ENCODE data around the gene CGB8.
"Not testable (repeated sequence)": the region's sequence is repeated elsewhere in the genome, so short reads cannot be mapped to it uniquely, and the experiment has no call there.

Gene CGB8

GRCh38 chr19:49058562-49058961, 9.7 kb upstream of the CGB8 start:
- TF ChIP-seq RAD21 (IDR thresholded peaks at IDR 0.05; ENCODE audit: low read depth) = no peak
- TF ChIP-seq ZBTB7A (IDR thresholded peaks at IDR 0.05; ENCODE audit: low read depth) = no peak
- TF ChIP-seq TCF12 (IDR thresholded peaks at IDR 0.05; ENCODE audit: low read depth) = no peak
- no peak for TF ChIP-seq YY1 (IDR thresholded peaks at IDR 0.05; ENCODE audit: low read depth)
- TF ChIP-seq EGR1 (IDR thresholded peaks at IDR 0.05) = no peak
- TF ChIP-seq CREB1 (IDR thresholded peaks at IDR 0.05; ENCODE audit: low read depth) = no peak
- TF ChIP-seq NFIC (IDR thresholded peaks at IDR 0.05) = no peak
- TF ChIP-seq CEBPB (IDR thresholded peaks at IDR 0.05) = no peak
- no peak for TF ChIP-seq MAX (IDR thresholded peaks at IDR 0.05)
- no peak for TF ChIP-seq EP300 (IDR thresholded peaks at IDR 0.05; ENCODE audit: borderline replicate concordance)
- TF ChIP-seq TEAD4 (IDR thresholded peaks at IDR 0.05) = no peak
- TF ChIP-seq TAF1 (IDR thresholded peaks at IDR 0.05; ENCODE audit: low read depth) = no peak
- TF ChIP-seq FOXM1 (IDR thresholded peaks at IDR 0.05; ENCODE audit: borderline replicate concordance, low read depth) = no peak

GRCh38 chr19:49057636-49058234, 8.8 kb upstream of the CGB8 start, which contains the start of gene CGB7:
Gene CGB7 (minus strand): TSS chr19:49057749. CDS start chr19:49055375, 2,374 bp downstream.
- TF ChIP-seq FOXM1 (IDR thresholded peaks at IDR 0.05; ENCODE audit: borderline replicate concordance, low read depth) (no peak), ZBTB7A (IDR thresholded peaks at IDR 0.05; ENCODE audit: low read depth) (peak; percentile 66; the same call in 1 of the 2 replicates)

- TF ChIP-seq EGR1 (IDR thresholded peaks at IDR 0.05) (peak; percentile 59), TCF12 (IDR thresholded peaks at IDR 0.05; ENCODE audit: low read depth) (no peak)
Measured at GRCh38 chr19:49056101-49056901, 7.4 kb upstream of the CGB8 start.

- TF ChIP-seq FOXM1 (IDR thresholded peaks at IDR 0.05; ENCODE audit: borderline replicate concordance, low read depth); NFIC (IDR thresholded peaks at IDR 0.05); YY1 (IDR thresholded peaks at IDR 0.05; ENCODE audit: low read depth): not testable (repeated sequence)
Measured at GRCh38 chr19:49043548-49043947, 5.4 kb downstream of the CGB8 start, which contains the start of gene CGB5. Gene CGB5 (plus strand): TSS chr19:49043848. CDS start chr19:49044210, 362 bp downstream.

- 0 out of 2 replicates have a peak, but pooled peaks have one; percentile 26 for TF ChIP-seq NFIC (IDR thresholded peaks at IDR 0.05)
- no peak for TF ChIP-seq FOXM1 (IDR thresholded peaks at IDR 0.05; ENCODE audit: borderline replicate concordance, low read depth)
- TF ChIP-seq USF1 (IDR thresholded peaks at IDR 0.05) = no peak
- no peak for TF ChIP-seq YY1 (IDR thresholded peaks at IDR 0.05; ENCODE audit: low read depth)
- TF ChIP-seq MAX (IDR thresholded peaks at IDR 0.05) = peak; percentile 28; the same call in 1 of the 2 replicates
- peak; percentile 16; the same call in 1 of the 2 replicates for TF ChIP-seq TEAD4 (IDR thresholded peaks at IDR 0.05)
- peak; percentile 56; the same call in 1 of the 2 replicates for TF ChIP-seq ZBTB7A (IDR thresholded peaks at IDR 0.05; ENCODE audit: low read depth)
- peak; percentile 39; the same call in 1 of the 2 replicates for TF ChIP-seq EP300 (IDR thresholded peaks at IDR 0.05; ENCODE audit: borderline replicate concordance)
- TF ChIP-seq CREB1 (IDR thresholded peaks at IDR 0.05; ENCODE audit: low read depth) = no peak
- no peak for TF ChIP-seq TAF1 (IDR thresholded peaks at IDR 0.05; ENCODE audit: low read depth)
- no peak for TF ChIP-seq CEBPB (IDR thresholded peaks at IDR 0.05)
- TF ChIP-seq REST (IDR thresholded peaks at IDR 0.05; ENCODE audit: low read depth) = no peak
- TF ChIP-seq RAD21 (IDR thresholded peaks at IDR 0.05; ENCODE audit: low read depth) = no peak
- no peak for TF ChIP-seq EGR1 (IDR thresholded peaks at IDR 0.05)
- TF ChIP-seq TCF12 (IDR thresholded peaks at IDR 0.05; ENCODE audit: low read depth) = peak; percentile 69
Measured at GRCh38 chr19:49042177-49042576, 6.7 kb downstream of the CGB8 start.

- 0 out of 2 replicates have a peak, but pooled peaks have one; percentile 16 for TF ChIP-seq USF1 (IDR thresholded peaks at IDR 0.05)
Measured at GRCh38 chr19:49039736-49040135, 9.2 kb downstream of the CGB8 start.

GRCh38 chr19:49038557-49039276, 10.2 kb downstream of the CGB8 start:
- TF ChIP-seq TEAD4 (IDR thresholded peaks at IDR 0.05) = 0 out of 2 replicates have a peak, but pooled peaks have one; percentile 31
- peak; percentile 53; the same call in 1 of the 2 replicates for TF ChIP-seq EP300 (IDR thresholded peaks at IDR 0.05; ENCODE audit: borderline replicate concordance)
- peak; percentile 50; the same call in 1 of the 2 replicates for TF ChIP-seq ZBTB7A (IDR thresholded peaks at IDR 0.05; ENCODE audit: low read depth)
- TF ChIP-seq TCF12 (IDR thresholded peaks at IDR 0.05; ENCODE audit: low read depth) = peak; percentile 22; the same call in 1 of the 2 replicates

Measured in Ishikawa (cell line).